Trophoblast cell (in vitro differentiated cells and primary cell): Measurements from ENCODE around the gene ACAA1.

Experiments
- DNase-seq, 2 donors: peaks; one replicate each; pipeline ENCODE4 v3.0.0-alpha.2; 2016
- H2AFZ ChIP-seq: 2 replicates; pipeline ENCODE4 v1.6.1; 2013; ENCODE audit warnings: low read length, moderate library complexity, mild to moderate bottlenecking; ENCODE audit not compliant: insufficient read depth, poor library complexity
- H2AK5ac ChIP-seq: 2 replicates; pipeline ENCODE4 v1.6.1; 2013; ENCODE audit warnings: mild to moderate bottlenecking, low read length
- H2BK120ac ChIP-seq: 2 replicates; pipeline ENCODE4 v1.6.1; 2013; ENCODE audit warnings: low read length, mild to moderate bottlenecking, moderate library complexity; ENCODE audit not compliant: insufficient read depth, poor library complexity
- H2BK12ac ChIP-seq: 2 replicates; pipeline ENCODE4 v1.6.1; 2013; ENCODE audit warnings: mild to moderate bottlenecking, low read length, moderate library complexity
- H2BK5ac ChIP-seq: 2 replicates; pipeline ENCODE4 v1.6.1; 2013; ENCODE audit warnings: low read length, low read depth, moderate library complexity, mild to moderate bottlenecking; ENCODE audit not compliant: poor library complexity
- H3K14ac ChIP-seq: 2 replicates; pipeline ENCODE4 v1.6.1; 2013; ENCODE audit warnings: mild to moderate bottlenecking, low read length
- H3K18ac ChIP-seq: 2 replicates; pipeline ENCODE4 v1.6.1; 2013; ENCODE audit warnings: mild to moderate bottlenecking, low read length
- H3K23ac ChIP-seq: 2 replicates; pipeline ENCODE4 v1.6.1; 2013; ENCODE audit warnings: low read length
- H3K27ac ChIP-seq: 2 replicates; pipeline ENCODE4 v1.5.1; 2013; ENCODE audit warnings: low read depth, mild to moderate bottlenecking, inconsistent platforms, low read length, moderate library complexity
- H3K27me3 ChIP-seq: 2 replicates; pipeline ENCODE4 v1.6.1; 2013; ENCODE audit warnings: inconsistent platforms, mild to moderate bottlenecking, low read length, moderate library complexity; ENCODE audit not compliant: insufficient read depth
- H3K36me3 ChIP-seq, 2 experiments: 1 replicate in 1 of 2; 2 replicates in 1 of 2; pipeline ENCODE4 v1.6.1; 2013; ENCODE audit warnings: low read length in 2 of 2, mild to moderate bottlenecking in 2 of 2, moderate library complexity in 1 of 2; ENCODE audit not compliant: insufficient read depth in 2 of 2, control insufficient read depth in 1 of 2
- H3K4ac ChIP-seq: 2 replicates; pipeline ENCODE4 v1.6.1; 2013; ENCODE audit warnings: low read depth, mild to moderate bottlenecking, low read length, moderate library complexity
- H3K4me1 ChIP-seq, 2 experiments: 1 replicate in 1 of 2; 2 replicates in 1 of 2; pipeline ENCODE4 v1.6.1; 2013; ENCODE audit warnings: low read length in 2 of 2, mild to moderate bottlenecking in 2 of 2, moderate library complexity in 1 of 2; ENCODE audit not compliant: insufficient read depth in 2 of 2, control insufficient read depth in 1 of 2
- H3K4me2 ChIP-seq: 2 replicates; pipeline ENCODE4 v1.6.1; 2013; ENCODE audit warnings: inconsistent platforms, mild to moderate bottlenecking, low read length, moderate library complexity
- H3K4me3 ChIP-seq: 2 replicates; pipeline ENCODE4 v1.5.1; 2013; ENCODE audit warnings: mild to moderate bottlenecking, low read depth, low read length, inconsistent platforms
- H3K79me1 ChIP-seq: one replicate; pipeline ENCODE4 v1.6.1; 2013; ENCODE audit warnings: low read length
- H3K79me2 ChIP-seq: 2 replicates; pipeline ENCODE4 v1.6.1; 2013; ENCODE audit warnings: low read length, mild to moderate bottlenecking; ENCODE audit not compliant: control insufficient read depth, insufficient read depth, poor library complexity
- H3K9ac ChIP-seq: 2 replicates; pipeline ENCODE4 v1.6.1; 2013; ENCODE audit warnings: mild to moderate bottlenecking, low read length
- H3K9me3 ChIP-seq: 2 replicates; pipeline ENCODE4 v1.6.1; 2013; ENCODE audit warnings: low read depth, mild to moderate bottlenecking, control low read depth, inconsistent platforms, low read length; ENCODE audit not compliant: insufficient read depth
- H4K12ac ChIP-seq: 2 replicates; pipeline ENCODE4 v1.6.1; 2013; ENCODE audit warnings: low read depth, mild to moderate bottlenecking, low read length, moderate library complexity
- H4K8ac ChIP-seq: 2 replicates; pipeline ENCODE4 v1.6.1; 2013; ENCODE audit warnings: low read depth, mild to moderate bottlenecking, low read length, moderate library complexity
- H4K91ac ChIP-seq: one replicate; pipeline ENCODE4 v1.6.1; 2013; ENCODE audit warnings: low read depth, mild to moderate bottlenecking, low read length, moderate library complexity
- WGBS: extraction: QIAGEN DNeasy Blood & Tissue Kit; methylation state at CpG from one replicate; pipeline ENCODE4 v1.1.7; 2013; ENCODE audit warnings: missing lambda C conversion rate; ENCODE audit not compliant: insufficient read length, insufficient coverage; ENCODE audit errors: extremely low coverage; 5-methylcytosine and 5-hydroxymethylcytosine counted together

ACAA1 gene

DNA sequence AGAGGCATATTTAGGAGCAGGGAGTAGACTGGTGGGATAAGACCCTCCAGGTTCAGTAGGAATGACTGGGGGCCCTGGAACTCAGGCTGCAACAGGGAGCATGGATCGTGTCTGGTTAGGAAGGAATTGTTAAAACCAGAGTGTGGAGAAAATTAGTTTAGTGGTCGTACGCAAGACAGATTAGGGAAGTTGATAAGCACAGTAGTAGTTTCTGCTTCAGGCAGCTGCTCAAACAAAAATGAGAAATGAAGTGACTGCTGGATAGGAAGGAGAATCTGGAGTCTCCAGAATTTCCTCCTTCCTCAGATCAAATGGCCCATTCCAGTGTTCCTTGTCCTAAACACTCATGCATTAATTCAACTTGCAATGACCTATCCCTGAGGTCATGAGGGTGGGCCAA is 12.8 kb upstream of the ACAA1 start:
- Histone ChIP-seq H2AFZ (no peak overlapping the region), H2BK12ac (no peak overlapping the region), H3K4me2 (no peak overlapping the region), H2AK5ac (no peak overlapping the region), H3K14ac (no peak overlapping the region), H2BK120ac (no peak overlapping the region), H3K9me3 (peaks cover 2% of the 10 kb centered on the region), H3K18ac (no peak overlapping the region), H3K27me3 (no peaks in the 10 kb centered on the region), H3K79me1 (peaks cover 1% of the 10 kb centered on the region), H3K79me2 (no peaks in the 10 kb centered on the region), H4K8ac (no peak overlapping the region), H3K23ac (no peak overlapping the region), H3K4me1 (peaks cover under 1 to 13% of the 10 kb centered on the region in 2 experiments), H3K4me3 (no peak overlapping the region), H3K36me3 (no peaks in the 10 kb centered on the region), H3K4ac (no peak overlapping the region), H3K9ac (no peak overlapping the region), H4K12ac (no peak overlapping the region), H2BK5ac (no peak overlapping the region), H3K27ac (no peak overlapping the region), H4K91ac (no peak overlapping the region)
- whole genome bisulfite sequencing, result no CpG with 5 or more reads among the region's 3 CpGs
- DNase-seq, result no peak

DNA sequence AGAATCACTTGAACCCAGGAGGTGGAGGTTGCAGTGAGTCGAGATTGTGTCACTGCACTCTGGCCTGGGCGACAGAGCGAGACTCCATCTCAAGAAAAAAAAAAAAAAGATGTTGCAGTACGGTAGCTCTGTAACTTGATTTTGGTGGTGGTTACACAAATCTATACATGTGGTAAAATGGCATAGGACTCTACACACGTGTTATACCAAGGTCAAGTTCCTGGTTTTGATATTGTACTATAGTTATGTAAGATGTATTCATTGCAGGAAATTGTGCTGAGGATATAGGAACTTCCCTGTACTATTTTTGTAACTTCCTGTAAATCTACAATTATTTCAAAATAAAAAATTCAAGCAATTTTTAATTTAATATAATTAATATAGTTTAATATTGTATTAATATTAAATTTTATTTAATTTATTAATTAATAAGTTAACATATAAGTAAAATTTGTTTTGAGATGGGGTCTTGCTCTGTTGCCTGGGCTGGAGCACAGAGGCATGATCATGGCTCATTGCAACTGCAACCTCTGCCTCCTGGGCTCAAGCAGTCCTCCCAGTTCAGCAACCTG is 11.5 kb upstream of the ACAA1 start:
- no peak overlapping the region for H3K18ac ChIP-seq
- H2AFZ ChIP-seq, result no peak overlapping the region
- peaks cover 0 to 9% of the 10 kb centered on the region in 2 experiments for H3K4me1 ChIP-seq
- no peak overlapping the region for H2AK5ac ChIP-seq
- H3K36me3 ChIP-seq, result no peaks in the 10 kb centered on the region
- H3K23ac ChIP-seq, result no peak overlapping the region
- H2BK12ac ChIP-seq, result no peak overlapping the region
- no peaks in the 10 kb centered on the region for H3K27me3 ChIP-seq
- no peak overlapping the region for H4K91ac ChIP-seq
- H2BK120ac ChIP-seq, result no peak overlapping the region
- no peaks in the 10 kb centered on the region for H3K79me1 ChIP-seq
- no CpG with 5 or more reads among the region's 5 CpGs for WGBS
- H3K14ac ChIP-seq, result no peak overlapping the region
- H4K12ac ChIP-seq, result no peak overlapping the region
- DNase-seq, result no peak
- no peak overlapping the region for H3K4me2 ChIP-seq
- peaks cover 2% of the 10 kb centered on the region for H3K9me3 ChIP-seq
- no peak overlapping the region for H3K4me3 ChIP-seq
- H2BK5ac ChIP-seq, result no peak overlapping the region
- H4K8ac ChIP-seq, result no peak overlapping the region
- no peaks in the 10 kb centered on the region for H3K79me2 ChIP-seq
- H3K27ac ChIP-seq, result no peak overlapping the region
- H3K9ac ChIP-seq, result no peak overlapping the region
- no peak overlapping the region for H3K4ac ChIP-seq

DNA sequence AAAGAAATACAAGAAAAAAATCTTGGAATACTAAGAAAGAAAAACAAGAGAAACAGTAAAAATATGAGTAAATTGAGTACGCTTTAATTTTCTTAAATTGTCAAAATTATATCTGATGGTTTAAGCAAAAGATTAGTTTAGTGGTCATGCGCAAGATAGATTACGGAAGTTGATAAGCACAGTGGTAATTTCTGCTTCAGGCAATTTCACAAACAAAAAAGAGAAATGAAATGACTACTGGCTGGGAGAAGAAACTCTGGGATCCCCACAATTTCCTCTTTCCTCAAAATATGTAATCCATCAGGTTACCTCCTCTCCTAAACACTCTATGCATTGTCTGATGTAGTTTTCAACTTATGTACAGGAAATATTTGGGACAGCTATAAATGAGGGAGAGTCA is 10.5 kb upstream of the ACAA1 start:
- Histone ChIP-seq H3K4me3 (no peak overlapping the region), H3K23ac (no peak overlapping the region), H3K27ac (no peak overlapping the region), H2AK5ac (no peak overlapping the region), H2AFZ (no peak overlapping the region), H2BK12ac (no peak overlapping the region), H3K14ac (no peak overlapping the region), H3K9ac (no peak overlapping the region), H3K9me3 (peaks cover 2% of the 10 kb centered on the region), H3K79me1 (no peaks in the 10 kb centered on the region), H4K8ac (no peak overlapping the region), H3K27me3 (no peaks in the 10 kb centered on the region), H4K12ac (no peak overlapping the region), H3K4me1 (peaks cover 0 to 5% of the 10 kb centered on the region in 2 experiments), H2BK120ac (no peak overlapping the region), H4K91ac (no peak overlapping the region), H3K4ac (no peak overlapping the region), H2BK5ac (no peak overlapping the region), H3K18ac (no peak overlapping the region), H3K4me2 (no peak overlapping the region), H3K79me2 (no peaks in the 10 kb centered on the region), H3K36me3 (no peaks in the 10 kb centered on the region)
- WGBS, result no CpG with 5 or more reads among the region's 3 CpGs
- DNase-seq, result no peak

DNA sequence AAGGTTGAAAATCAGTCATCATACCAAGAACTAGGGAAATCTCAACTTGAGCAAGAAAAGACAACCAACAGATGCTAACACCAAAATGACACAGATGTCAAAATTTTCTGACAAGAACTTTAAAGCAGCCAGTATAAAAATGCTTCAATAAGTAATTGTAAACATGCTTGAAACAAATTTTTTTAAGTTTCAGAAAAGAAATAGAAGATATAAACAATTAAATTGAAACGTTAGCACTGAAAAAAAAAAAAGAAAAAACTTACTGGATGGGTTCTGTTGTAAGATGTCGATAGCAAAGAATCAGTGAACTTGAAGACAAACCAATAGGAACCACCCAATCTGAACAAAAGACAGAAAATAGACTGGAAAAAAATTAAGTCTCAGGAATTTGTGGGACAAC is 9.6 kb upstream of the ACAA1 start:
- H3K79me2 ChIP-seq, result no peaks in the 10 kb centered on the region
- peaks cover 5 to 7% of the 10 kb centered on the region in 2 experiments for H3K36me3 ChIP-seq
- no peak overlapping the region for H3K23ac ChIP-seq
- H2BK5ac ChIP-seq, result no peak overlapping the region
- no peak overlapping the region for H4K8ac ChIP-seq
- no peak overlapping the region for H4K12ac ChIP-seq
- no peak overlapping the region for H4K91ac ChIP-seq
- no CpG with 5 or more reads among the region's 2 CpGs for WGBS
- H2AK5ac ChIP-seq, result no peak overlapping the region
- no peak overlapping the region for H2BK12ac ChIP-seq
- H3K9ac ChIP-seq, result no peak overlapping the region
- no peak overlapping the region for H2BK120ac ChIP-seq
- no peak overlapping the region for H3K4me3 ChIP-seq
- H3K4me1 ChIP-seq, result peaks cover 0 to 5% of the 10 kb centered on the region in 2 experiments
- no peak overlapping the region for H3K14ac ChIP-seq
- no peaks in the 10 kb centered on the region for H3K79me1 ChIP-seq
- H3K18ac ChIP-seq, result no peak overlapping the region
- no peak overlapping the region for H2AFZ ChIP-seq
- no peaks in the 10 kb centered on the region for H3K27me3 ChIP-seq
- no peak for DNase-seq
- H3K4ac ChIP-seq, result no peak overlapping the region
- no peak overlapping the region for H3K27ac ChIP-seq
- H3K9me3 ChIP-seq, result peaks cover 2% of the 10 kb centered on the region
- H3K4me2 ChIP-seq, result no peak overlapping the region
